HL-60 (cell line): Measurements from ENCODE around the gene MLLT6.
A peak's percentile ranks its signal among the peaks of the same experiment; 100 is the strongest.

ENCODE experiments used
- DNase-seq, 2 experiments: peaks; one replicate each; pipeline ENCODE4 v3.0.0-alpha.2; 2010 to 2020; ENCODE audit warnings: low read depth in 1 of 2, low spot score in 1 of 2
- H3K27ac ChIP-seq: fragments of 250-450 bp; sonication (Bioruptor Pico); replicated peaks from 2 replicates; pipeline ENCODE4 v1.5.1; 2020; ENCODE audit warnings: mild to moderate bottlenecking, moderate library complexity
- H3K27me3 ChIP-seq: fragments of 250-450 bp; sonication (Bioruptor Pico); 2 replicates; pipeline ENCODE4 v1.5.1; 2021; ENCODE audit warnings: mild to moderate bottlenecking, moderate library complexity; ENCODE audit not compliant: insufficient read depth, poor library complexity, severe bottlenecking
- H3K4me3 ChIP-seq: replicated peaks from 2 replicates; pipeline ENCODE4 v1.5.1; 2011; ENCODE audit warnings: mild to moderate bottlenecking, control low read depth, low read length; ENCODE audit not compliant: insufficient read depth
- CTCF ChIP-seq: IDR thresholded peaks from one replicate; pipeline ENCODE4 v1.5.1; 2011; ENCODE audit warnings: low read length, control low read depth, inconsistent platforms; ENCODE audit not compliant: insufficient read depth
- GABPA ChIP-seq: IDR thresholded peaks from 2 replicates; pipeline ENCODE4 v1.6.1; 2012; ENCODE audit warnings: low read depth
- POLR2AphosphoS5 ChIP-seq: IDR thresholded peaks from 2 replicates; pipeline ENCODE4 v1.6.1; 2012; ENCODE audit warnings: low read depth
- REST ChIP-seq: IDR thresholded peaks from 2 replicates; pipeline ENCODE4 v1.6.1; 2012; ENCODE audit warnings: low read depth; ENCODE audit not compliant: insufficient replicate concordance
- SPI1 ChIP-seq: IDR thresholded peaks from 2 replicates; pipeline ENCODE4 v1.6.1; 2012; ENCODE audit warnings: low read depth, mild to moderate bottlenecking, borderline replicate concordance

The MLLT6 gene

GRCh38 chr17:38701504-38702165 lies 3.4 kb upstream of the MLLT6 start:
- no peaks in the 10 kb centered on the region for H3K27me3 ChIP-seq

GRCh38 chr17:38702166-38702915 lies 2.7 kb upstream of the MLLT6 start:
- no peaks in the 10 kb centered on the region for H3K27me3 ChIP-seq
- H3K27ac ChIP-seq = peak overlapping the region; percentile 89
- H3K4me3 ChIP-seq = peak overlapping the region; percentile 40
- peak; percentile 22; the same call in 1 of the 2 replicates for TF ChIP-seq GABPA
- no peak for TF ChIP-seq CTCF
- TF ChIP-seq SPI1 = no peak
- DNase-seq = peak; percentile 79 to 90

More at GRCh38 chr17:38701504-38702165, 3.4 kb upstream of the MLLT6 start:
- peak overlapping the region; percentile 39 for H3K4me3 ChIP-seq
- peak overlapping the region; percentile 89 for H3K27ac ChIP-seq
- TF ChIP-seq SPI1 = peak; percentile 28; the same call in 1 of the 2 replicates
- no peak for TF ChIP-seq CTCF
- TF ChIP-seq REST = no peak
- peak; percentile 43; the same call in 1 of the 2 replicates for TF ChIP-seq POLR2AphosphoS5
- no peak for TF ChIP-seq GABPA
- DNase-seq = peak in 1 of 2 experiments; percentile 51

- DNase-seq = no peak
- peak; percentile 20; the same call in 1 of the 2 replicates for TF ChIP-seq SPI1
- no peak for TF ChIP-seq REST
- Histone ChIP-seq H3K4me3 (peak overlapping the region; percentile 40), H3K27ac (peak overlapping the region; percentile 89), H3K27me3 (no peaks in the 10 kb centered on the region)
Measured at GRCh38 chr17:38702916-38703741, 1.9 kb upstream of the MLLT6 start.
